HCT116 (cell line): ENCODE results near the gene PRKCA.

Experiments
- EZH2 ChIP-seq: fragments of 200-600 bp; sonication (generic); IDR thresholded peaks from 2 replicates; pipeline ENCODE4 v1.6.1; 2017; ENCODE audit warnings: antibody characterized with exemption, mixed run types
- MAX ChIP-seq: IDR thresholded peaks from 2 replicates; pipeline ENCODE4 v1.6.1; 2012
- SIN3A ChIP-seq: IDR thresholded peaks from 2 replicates; pipeline ENCODE4 v1.6.1; 2012; ENCODE audit warnings: low read depth
- ZBTB33 ChIP-seq: IDR thresholded peaks from 2 replicates; pipeline ENCODE4 v1.6.1; 2011; ENCODE audit warnings: mild to moderate bottlenecking, low read length, moderate library complexity; ENCODE audit not compliant: insufficient replicate concordance; ENCODE audit errors: extremely low read depth
- TF ChIP-seq, protein P1 (sequence below), 3 experiments: fragments of 200-600 bp in 1 of 3; sonication (generic) in 1 of 3; IDR thresholded peaks in 2 of 3; conservative IDR thresholded peaks in 1 of 3; 2 replicates each; pipeline ENCODE4 v1.5.1; 2012 to 2017; ENCODE audit warnings: low read depth in 2 of 3, low read length in 2 of 3, antibody characterized with exemption in 1 of 3, borderline replicate concordance in 1 of 3, control low read depth in 1 of 3, mild to moderate bottlenecking in 1 of 3, mixed read lengths in 1 of 3, mixed run types in 1 of 3, moderate library complexity in 1 of 3; ENCODE audit not compliant: insufficient read depth in 1 of 3
- TF ChIP-seq, protein P2 (sequence below): IDR thresholded peaks from 2 replicates; pipeline ENCODE4 v1.6.1; 2012

DNA sequence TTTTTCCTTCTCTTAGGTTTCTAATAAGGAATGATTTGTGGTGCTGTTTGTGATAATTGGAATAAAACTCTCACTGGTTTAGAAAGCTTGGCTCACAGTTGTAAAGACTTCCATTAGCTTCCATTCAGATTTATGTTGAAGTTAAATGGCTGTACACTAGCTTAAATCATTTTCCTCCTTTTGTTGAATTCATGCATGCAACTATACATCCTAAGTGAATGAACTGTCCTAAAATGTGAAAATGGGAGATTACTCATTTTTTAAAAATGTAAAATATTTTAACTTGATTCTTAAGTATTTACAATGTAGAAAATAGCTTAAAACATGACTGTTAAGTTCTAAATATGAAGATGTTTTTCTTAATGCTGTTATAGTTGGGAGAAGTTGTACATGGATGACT lies 15.2 kb downstream of the PRKCA start:
- no peak for TF ChIP-seq ZBTB33
- TF ChIP-seq, protein P1, sequence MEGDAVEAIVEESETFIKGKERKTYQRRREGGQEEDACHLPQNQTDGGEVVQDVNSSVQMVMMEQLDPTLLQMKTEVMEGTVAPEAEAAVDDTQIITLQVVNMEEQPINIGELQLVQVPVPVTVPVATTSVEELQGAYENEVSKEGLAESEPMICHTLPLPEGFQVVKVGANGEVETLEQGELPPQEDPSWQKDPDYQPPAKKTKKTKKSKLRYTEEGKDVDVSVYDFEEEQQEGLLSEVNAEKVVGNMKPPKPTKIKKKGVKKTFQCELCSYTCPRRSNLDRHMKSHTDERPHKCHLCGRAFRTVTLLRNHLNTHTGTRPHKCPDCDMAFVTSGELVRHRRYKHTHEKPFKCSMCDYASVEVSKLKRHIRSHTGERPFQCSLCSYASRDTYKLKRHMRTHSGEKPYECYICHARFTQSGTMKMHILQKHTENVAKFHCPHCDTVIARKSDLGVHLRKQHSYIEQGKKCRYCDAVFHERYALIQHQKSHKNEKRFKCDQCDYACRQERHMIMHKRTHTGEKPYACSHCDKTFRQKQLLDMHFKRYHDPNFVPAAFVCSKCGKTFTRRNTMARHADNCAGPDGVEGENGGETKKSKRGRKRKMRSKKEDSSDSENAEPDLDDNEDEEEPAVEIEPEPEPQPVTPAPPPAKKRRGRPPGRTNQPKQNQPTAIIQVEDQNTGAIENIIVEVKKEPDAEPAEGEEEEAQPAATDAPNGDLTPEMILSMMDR (IDR thresholded peaks at IDR 0.05 in 2 of 3, conservative IDR thresholded peaks at IDR 0.05 in 1 of 3; ENCODE audit: borderline replicate concordance in 1 of 3, insufficient read depth in 1 of 3, low read depth in 2 of 3, low read length in 2 of 3): no peak
- TF ChIP-seq, protein P2, sequence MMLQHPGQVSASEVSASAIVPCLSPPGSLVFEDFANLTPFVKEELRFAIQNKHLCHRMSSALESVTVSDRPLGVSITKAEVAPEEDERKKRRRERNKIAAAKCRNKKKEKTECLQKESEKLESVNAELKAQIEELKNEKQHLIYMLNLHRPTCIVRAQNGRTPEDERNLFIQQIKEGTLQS: no peak
- TF ChIP-seq EZH2: no peak
- TF ChIP-seq MAX: no peak
- TF ChIP-seq SIN3A: no peak
